ENCODE data around the gene AGAP1.

GRCh38 chr2:235876099-235876679, 382.3 kb downstream of the AGAP1 start:
- TF ChIP-seq CTCF (IDR thresholded peaks at IDR 0.05 in 8 of 11, conservative IDR thresholded peaks at IDR 0.05 in 3 of 11) (no peak), POLR2A (IDR thresholded peaks at IDR 0.05) (no peak)

Measured in spleen (tissue), 7 donors.